GM12878 (cell line): Measurements from ENCODE around the gene PKMYT1. TPM values are rescaled to one million over a fixed set of nuclear protein-coding genes. Genes with fewer than 3 reads are reported as not detected.

Source experiments
- BCLAF1 ChIP-seq: fragments of 450-650 bp; IDR thresholded peaks from 2 replicates; pipeline ENCODE4 v1.6.1; 2017; ENCODE audit warnings: antibody characterized with exemption, mild to moderate bottlenecking, moderate library complexity
- BHLHE40 ChIP-seq, 2 experiments: fragments of 450-650 bp in 1 of 2; IDR thresholded peaks; 2 replicates each; pipeline ENCODE4 v1.6.1; 2011 to 2017; ENCODE audit warnings: low read depth in 2 of 2, borderline replicate concordance in 1 of 2, improper control_type of control experiment in 1 of 2, low read length in 1 of 2, mild to moderate bottlenecking in 1 of 2
- CBX5 ChIP-seq: sonication (generic); IDR thresholded peaks from 2 replicates; pipeline ENCODE4 v1.6.1; 2016; ENCODE audit warnings: low read depth, moderate library complexity, mild to moderate bottlenecking, inconsistent platforms
- CHD1 ChIP-seq: IDR thresholded peaks from 2 replicates; pipeline ENCODE4 v1.6.1; 2012; ENCODE audit warnings: low read depth, low read length, improper control_type of control experiment
- CTCF ChIP-seq, 3 experiments: IDR thresholded peaks in 2 of 3; conservative IDR thresholded peaks in 1 of 3; 2 replicates each; pipeline ENCODE4 v1.5.1; 2011; ENCODE audit warnings: low read depth in 3 of 3, low read length in 3 of 3, mild to moderate bottlenecking in 3 of 3, control low read depth in 2 of 3, moderate library complexity in 2 of 3, inconsistent platforms in 1 of 3, mixed read lengths in 1 of 3; ENCODE audit not compliant: control insufficient read depth in 2 of 3, insufficient read depth in 1 of 3; ENCODE audit errors: extremely low read depth in 1 of 3
- EED ChIP-seq: sonication (generic); IDR thresholded peaks from 2 replicates; pipeline ENCODE4 v1.6.1; 2016; ENCODE audit warnings: antibody characterized with exemption, low read depth
- EGR1 ChIP-seq, 2 experiments: IDR thresholded peaks; 1 replicate in 1 of 2; 2 replicates in 1 of 2; pipeline ENCODE4 v1.6.1; 2011 to 2012; ENCODE audit warnings: low read depth in 2 of 2, low read length in 2 of 2, borderline replicate concordance in 1 of 2, mild to moderate bottlenecking in 1 of 2, moderate library complexity in 1 of 2
- ESRRA ChIP-seq: IDR thresholded peaks from 2 replicates; pipeline ENCODE4 v1.6.1; 2012; ENCODE audit warnings: mild to moderate bottlenecking, low read length, improper control_type of control experiment
- FOXM1 ChIP-seq: IDR thresholded peaks from 2 replicates; pipeline ENCODE4 v1.6.1; 2012; ENCODE audit warnings: low read depth, mild to moderate bottlenecking, inconsistent platforms, low read length, moderate library complexity
- GATAD2B ChIP-seq: fragments of 450-650 bp; conservative IDR thresholded peaks from 2 replicates; pipeline ENCODE4 v1.6.1; 2017; ENCODE audit warnings: low read depth, mild to moderate bottlenecking, moderate library complexity
- IRF4 ChIP-seq: IDR thresholded peaks from 2 replicates; pipeline ENCODE4 v1.6.1; 2011; ENCODE audit warnings: low read depth, low read length
- JUNB ChIP-seq: IDR thresholded peaks from 2 replicates; pipeline ENCODE4 v1.6.1; 2016; ENCODE audit warnings: antibody characterized with exemption, mild to moderate bottlenecking
- KDM1A ChIP-seq: fragments of 200-600 bp; sonication (generic); IDR thresholded peaks from 2 replicates; pipeline ENCODE4 v1.6.1; 2016; ENCODE audit warnings: borderline replicate concordance
- KLF5 ChIP-seq: fragments of 450-650 bp; IDR thresholded peaks from 2 replicates; pipeline ENCODE4 v1.6.1; 2014; ENCODE audit warnings: mild to moderate bottlenecking; ENCODE audit not compliant: partially characterized antibody
- MTA2 ChIP-seq: fragments of 450-650 bp; IDR thresholded peaks from 2 replicates; pipeline ENCODE4 v1.6.1; 2016; ENCODE audit warnings: low read depth, mild to moderate bottlenecking, moderate library complexity
- MYB ChIP-seq: fragments of 150-350 bp; IDR thresholded peaks from 2 replicates; pipeline ENCODE4 v1.6.1; 2014; ENCODE audit warnings: mild to moderate bottlenecking, low read depth, low read length, borderline replicate concordance
- NBN ChIP-seq: fragments of 450-650 bp; IDR thresholded peaks from 2 replicates; pipeline ENCODE4 v1.6.1; 2016
- NR2F1 ChIP-seq: fragments of 450-650 bp; conservative IDR thresholded peaks from 2 replicates; pipeline ENCODE4 v1.6.1; 2017; ENCODE audit warnings: mild to moderate bottlenecking
- POU2F2 ChIP-seq: IDR thresholded peaks from 3 replicates; pipeline ENCODE4 v1.6.1; 2011; ENCODE audit warnings: low read depth, mild to moderate bottlenecking, low read length, borderline replicate concordance
- REST ChIP-seq: IDR thresholded peaks from 2 replicates; pipeline ENCODE4 v1.6.1; 2012; ENCODE audit warnings: mild to moderate bottlenecking, low read depth, low read length
- SREBF2 ChIP-seq: IDR thresholded peaks from 2 replicates; pipeline ENCODE4 v1.6.1; 2012; ENCODE audit warnings: mild to moderate bottlenecking, low read length
- ZNF217 ChIP-seq: fragments of 450-650 bp; IDR thresholded peaks from 2 replicates; pipeline ENCODE4 v1.6.1; 2017; ENCODE audit warnings: antibody characterized with exemption, mild to moderate bottlenecking
- ZSCAN29 ChIP-seq: fragments of 450-650 bp; IDR thresholded peaks from 2 replicates; pipeline ENCODE4 v1.6.1; 2017; ENCODE audit warnings: mild to moderate bottlenecking, moderate library complexity
- polyA plus RNA-seq, 11 experiments: library from polyadenylated mRNA; depleted of rRNA in 4 of 11; unstranded in 6 of 11; stranded (reverse) in 5 of 11; fragments of >200 nt; fragmentation: Nextera tagmentation in 4 of 11; fragmentation: Illumina TruSeq in 1 of 11; extraction: Ambion mirVana in 4 of 11; extraction: Trizol in 1 of 11; gene quantifications; 1 replicate in 1 of 11; 2 replicates in 10 of 11; pipeline versions ENCODE4 v1.2.1 to v1.2.3, GENCODE V29; 2011 to 2016; ENCODE audit warnings: inconsistent platforms in 2 of 11, missing spikeins in 2 of 11, low read depth in 1 of 11
- total RNA-seq, 4 experiments: library from RNA; depleted of rRNA in 3 of 4; stranded (reverse); fragments of >200 nt in 3 of 4; fragmentation: Illumina TruSeq in 1 of 4; extraction: Trizol in 1 of 4; gene quantifications; 2 replicates each; pipeline versions ENCODE4 v1.2.1 to v1.2.3, GENCODE V29; 2013 to 2021

PKMYT1 gene
- total and polyA plus RNA-seq, 10 of the 15 experiments (the other 5 are each of a cell fraction or from before 2014, with no cell fraction given): 4.6 to 101 (median 29.9) TPM

GRCh38 chr16:2980227-2981176 lies at the start of gene PKMYT1 (continued):
- no peak for TF ChIP-seq CBX5
- no peak for TF ChIP-seq ESRRA
- TF ChIP-seq NBN: peak; percentile 53
- TF ChIP-seq BCLAF1: no peak
- no peak for TF ChIP-seq KDM1A
- TF ChIP-seq IRF4: no peak
- no peak for TF ChIP-seq CHD1
- peak in 1 of 2 experiments; percentile 57; a peak in 1 of 4 replicates for TF ChIP-seq BHLHE40 (IDR thresholded peaks at IDR 0.05; ENCODE audit: borderline replicate concordance in 1 of 2, low read depth in 2 of 2, low read length in 1 of 2)
- TF ChIP-seq POU2F2: peak; percentile 52; the same call in 1 of the 3 replicates
- peak in 1 of 2 experiments; percentile 99; a peak in 2 of 3 replicates for TF ChIP-seq EGR1 (IDR thresholded peaks at IDR 0.05; ENCODE audit: borderline replicate concordance in 1 of 2, low read depth in 2 of 2, low read length in 2 of 2)
- TF ChIP-seq GATAD2B: peak; percentile 92
- no peak for TF ChIP-seq JUNB
- peak; percentile 65 for TF ChIP-seq NR2F1
- no peak for TF ChIP-seq MTA2
- no peak for TF ChIP-seq FOXM1
- TF ChIP-seq KLF5: peak; percentile 50
- TF ChIP-seq ZSCAN29: 0 out of 2 replicates have a peak, but pooled peaks have one; percentile 18
- TF ChIP-seq MYB: no peak
- peak; percentile 72; the same call in 1 of the 2 replicates for TF ChIP-seq ZNF217
- no peak for TF ChIP-seq EED
- TF ChIP-seq SREBF2: no peak
- no peak for TF ChIP-seq REST
- no peak for TF ChIP-seq CTCF (IDR thresholded peaks at IDR 0.05 in 2 of 3, conservative IDR thresholded peaks at IDR 0.05 in 1 of 3; ENCODE audit: control insufficient read depth in 2 of 3, extremely low read depth in 1 of 3, insufficient read depth in 1 of 3, low read depth in 3 of 3, low read length in 3 of 3)
